Erythroblast (primary cell): ENCODE data around the gene GALR1.

Experiments
- GATA1 ChIP-seq: IDR thresholded peaks from 2 replicates; pipeline ENCODE4 v1.6.1; 2011; ENCODE audit warnings: low read depth, mild to moderate bottlenecking, control low read depth, low read length, moderate library complexity
- POLR2A ChIP-seq: IDR thresholded peaks from 2 replicates; pipeline ENCODE4 v1.6.1; 2011; ENCODE audit warnings: mild to moderate bottlenecking, low read length

GRCh38 chr18:77248873-77249568 lies 627 bp upstream of the GALR1 start:
- TF ChIP-seq POLR2A (no peak), GATA1 (no peak)
